Body of pancreas (tissue), 4 donors: ENCODE results near the gene TSFM. TPM values are rescaled to one million over a fixed set of nuclear protein-coding genes. Genes with fewer than 3 reads are reported as not detected.

Experiments used
- ATAC-seq: fragments of 150-250 bp; one replicate; pipeline ENCODE4 v1.9.1; 2016
- DNase-seq, 4 donors: peaks; one replicate each; pipeline ENCODE4 v3.0.0-alpha.2; 2019
- H3K27ac ChIP-seq, 4 donors: fragments of 200-600 bp; sonication (generic); 1 replicate in 3 of 4; 2 replicates in 1 of 4; pipeline versions ENCODE4 v1.5.1 to v1.6.1; 2016 to 2019; ENCODE audit warnings: mild to moderate bottlenecking in 1 of 4, mixed read lengths in 1 of 4, moderate library complexity in 1 of 4
- H3K27me3 ChIP-seq, 2 donors: fragments of 200-600 bp; sonication (generic); one replicate each; pipeline ENCODE4 v1.6.0; 2016; ENCODE audit warnings: mild to moderate bottlenecking in 1 of 2
- H3K36me3 ChIP-seq, 2 donors: fragments of 200-600 bp; sonication (generic); replicated peaks in 1 of 2; 2 replicates each; pipeline ENCODE4 v1.5.1; 2016; ENCODE audit warnings: low read depth in 2 of 2; ENCODE audit not compliant: insufficient read depth in 1 of 2
- H3K4me1 ChIP-seq: fragments of 200-600 bp; sonication (generic); one replicate; pipeline ENCODE4 v1.6.0; 2016
- H3K4me3 ChIP-seq, 2 donors: fragments of 200-600 bp; sonication (generic); 1 replicate in 1 of 2; 2 replicates in 1 of 2; pipeline ENCODE4 v1.5.1; 2016 to 2019
- H3K9me3 ChIP-seq, 3 donors: fragments of 200-600 bp; sonication (generic); 1 replicate in 2 of 3; 2 replicates in 1 of 3; pipeline ENCODE4 v1.5.1; 2016
- POLR2A ChIP-seq, 3 donors: fragments of 450-650 bp; IDR thresholded peaks; one replicate each; pipeline ENCODE4 v1.6.1; 2016; ENCODE audit warnings: antibody characterized with exemption in 3 of 3, mild to moderate bottlenecking in 2 of 3
- WGBS, 2 donors: methylation state at CpG; one replicate each; pipeline ENCODE4 v1.1.5; 2017; 5-methylcytosine and 5-hydroxymethylcytosine counted together
- intact Hi-C: fragments of 100-400 bp; cut with DNase I; formaldehyde crosslinking; loops from one replicate; pipeline ENCODE4 v1.15.1; 2023
- total RNA-seq, 2 donors: library from RNA; depleted of rRNA; stranded (reverse); fragments of >200 nt; gene quantifications; one replicate each; pipeline ENCODE4 v1.1.0, GENCODE V29; 2016
- TF ChIP-seq, protein P1 (sequence below), 7 experiments: fragments of 450-650 bp in 4 of 7; fragments of 200-600 bp in 3 of 7; sonication (generic) in 3 of 7; IDR thresholded peaks; one replicate each; pipeline ENCODE4 v1.5.1; 2016 to 2019; ENCODE audit warnings: antibody characterized with exemption in 7 of 7

TSFM gene
- total RNA-seq, 2 donors from 2014 or later, result 9.2 to 18.4 TPM

DNA sequence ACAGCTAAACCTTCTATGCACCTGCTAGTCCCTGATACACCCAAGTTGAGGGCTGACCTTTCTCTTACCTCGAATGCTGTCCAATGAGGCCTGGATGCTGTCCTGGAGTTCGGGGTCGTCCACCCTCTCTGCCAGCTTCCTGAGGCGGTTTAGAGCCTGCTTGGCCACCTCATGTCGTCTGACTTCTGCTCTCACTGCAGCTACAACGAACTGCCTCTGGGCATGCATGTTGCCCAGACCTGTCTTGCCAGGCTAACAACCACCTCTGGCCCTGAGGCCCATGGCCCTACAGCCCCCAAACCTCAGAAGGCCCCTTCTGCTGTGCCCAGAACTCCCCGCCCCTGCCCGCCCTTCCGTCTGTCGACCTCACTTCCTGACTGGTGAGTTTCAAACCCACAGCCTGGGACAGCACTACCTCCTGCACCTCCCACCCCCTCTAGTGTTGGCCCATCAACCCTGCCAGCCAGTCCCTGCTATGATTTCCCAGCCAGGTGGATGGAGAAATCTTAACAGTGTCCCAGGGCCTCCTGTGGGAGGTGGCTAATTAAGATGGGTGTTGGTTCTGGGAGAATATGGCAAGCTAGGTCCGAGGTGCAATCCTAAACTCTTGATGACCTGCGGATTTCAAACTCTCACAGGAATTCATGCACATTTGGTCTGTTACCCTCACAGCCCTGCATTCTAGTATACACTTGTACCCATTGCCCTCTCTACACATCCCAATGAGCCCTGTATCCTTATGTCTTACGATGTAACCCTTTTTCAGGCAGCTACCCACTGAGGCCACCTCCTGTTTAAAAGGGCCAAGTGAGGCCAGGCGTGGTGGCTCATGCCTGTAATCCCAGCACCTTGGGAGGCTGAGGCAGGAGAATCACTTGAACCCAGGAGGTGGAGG, 40.5 kb upstream of the TSFM start:
- Histone ChIP-seq H3K27me3 (peaks cover 11 to 27% of the 10 kb centered on the region in 2 donors), H3K4me3 (no peak overlapping the region), H3K4me1 (peaks cover 35% of the 10 kb centered on the region), H3K9me3 (no peaks in the 10 kb centered on the region), H3K27ac (no peak overlapping the region), H3K36me3 (peaks cover 0 to 2% of the 10 kb centered on the region in 2 donors)
- TF ChIP-seq POLR2A (IDR thresholded peaks at IDR 0.05), result no peak
- TF ChIP-seq, protein P1, sequence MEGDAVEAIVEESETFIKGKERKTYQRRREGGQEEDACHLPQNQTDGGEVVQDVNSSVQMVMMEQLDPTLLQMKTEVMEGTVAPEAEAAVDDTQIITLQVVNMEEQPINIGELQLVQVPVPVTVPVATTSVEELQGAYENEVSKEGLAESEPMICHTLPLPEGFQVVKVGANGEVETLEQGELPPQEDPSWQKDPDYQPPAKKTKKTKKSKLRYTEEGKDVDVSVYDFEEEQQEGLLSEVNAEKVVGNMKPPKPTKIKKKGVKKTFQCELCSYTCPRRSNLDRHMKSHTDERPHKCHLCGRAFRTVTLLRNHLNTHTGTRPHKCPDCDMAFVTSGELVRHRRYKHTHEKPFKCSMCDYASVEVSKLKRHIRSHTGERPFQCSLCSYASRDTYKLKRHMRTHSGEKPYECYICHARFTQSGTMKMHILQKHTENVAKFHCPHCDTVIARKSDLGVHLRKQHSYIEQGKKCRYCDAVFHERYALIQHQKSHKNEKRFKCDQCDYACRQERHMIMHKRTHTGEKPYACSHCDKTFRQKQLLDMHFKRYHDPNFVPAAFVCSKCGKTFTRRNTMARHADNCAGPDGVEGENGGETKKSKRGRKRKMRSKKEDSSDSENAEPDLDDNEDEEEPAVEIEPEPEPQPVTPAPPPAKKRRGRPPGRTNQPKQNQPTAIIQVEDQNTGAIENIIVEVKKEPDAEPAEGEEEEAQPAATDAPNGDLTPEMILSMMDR (IDR thresholded peaks at IDR 0.05), result no peak
- intact Hi-C loops, result no loop called here
- WGBS, 2 donors, result 47 to 56% methylated on average over 13 to 14 of the region's 14 CpGs
- peak in 1 of 4 donors; percentile 43 for DNase-seq
- ATAC-seq, result no peak

DNA sequence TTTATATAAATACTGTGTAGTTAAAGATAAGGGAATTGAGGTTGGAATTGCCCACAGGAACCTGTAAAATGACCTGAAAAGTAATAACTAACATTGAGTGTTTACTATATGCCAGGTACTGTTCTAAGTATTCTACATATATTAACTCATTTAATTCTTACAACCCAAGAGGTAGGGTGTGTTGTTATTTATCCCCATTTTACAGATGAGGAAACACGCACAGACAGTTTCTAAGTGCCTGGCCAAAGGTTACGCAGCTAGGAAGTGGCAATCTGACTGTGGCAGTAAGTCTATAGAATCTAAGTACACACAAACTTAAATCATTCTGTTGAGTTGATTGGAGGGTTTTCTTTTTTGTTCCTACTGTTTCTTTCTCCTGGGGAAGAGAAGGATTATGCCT, 38.8 kb upstream of the TSFM start:
- peak overlapping the region in 1 of 4 donors; percentile 91 for H3K27ac ChIP-seq
- no peak overlapping the region for H3K4me3 ChIP-seq

DNA sequence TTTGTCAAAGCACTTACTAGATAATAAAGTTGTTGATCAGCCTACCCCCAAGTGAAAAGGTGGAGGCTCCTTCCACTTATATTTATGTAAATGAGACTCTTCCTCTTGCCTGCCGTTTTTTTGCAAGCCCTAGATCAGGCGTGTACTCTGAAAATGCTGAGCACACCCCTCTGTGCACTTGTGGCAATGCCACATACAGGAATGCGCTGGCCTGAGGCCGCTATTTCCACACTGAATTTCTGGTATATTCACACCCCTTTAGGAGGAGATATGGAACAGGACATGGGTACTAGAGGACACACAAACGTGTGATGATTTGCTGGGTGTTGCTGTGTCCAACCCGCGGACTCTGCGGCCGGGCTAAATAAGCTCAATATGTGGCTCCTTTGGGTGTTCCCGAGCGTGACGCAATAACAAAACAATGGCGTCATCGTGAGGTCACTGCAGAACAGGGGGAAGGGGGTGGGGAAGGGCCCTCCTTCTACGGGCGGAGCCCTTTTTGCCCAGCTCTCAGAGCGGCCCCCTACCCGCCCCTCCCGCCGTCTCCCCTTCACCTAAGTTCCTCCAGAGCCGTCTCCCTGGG, 38.3 kb upstream of the TSFM start:
- peaks cover 0 to 6% of the 10 kb centered on the region in 2 donors for H3K36me3 ChIP-seq
- DNase-seq, result peak; percentile 74 to 82 (median 78)
- peak overlapping the region; percentile 78 to 96 (median 93) for H3K27ac ChIP-seq
- TF ChIP-seq, protein P1 (IDR thresholded peaks at IDR 0.05), result no peak
- TF ChIP-seq POLR2A (IDR thresholded peaks at IDR 0.05), result no peak
- peaks cover 0 to 5% of the 10 kb centered on the region in 2 donors for H3K27me3 ChIP-seq
- ATAC-seq, result peak; percentile 75
- no peaks in the 10 kb centered on the region for H3K9me3 ChIP-seq
- H3K4me3 ChIP-seq, result peak overlapping the region; percentile 58 to 79
- peaks cover 18% of the 10 kb centered on the region for H3K4me1 ChIP-seq
- WGBS, 2 donors, result 5 to 17% methylated on average over 2 to 21 of the region's 21 CpGs
- intact Hi-C loops, result no loop called here

More for the DNA sequence above, 38.8 kb upstream of the TSFM start:
- Histone ChIP-seq H3K4me1 (peaks cover 18% of the 10 kb centered on the region), H3K9me3 (no peaks in the 10 kb centered on the region), H3K36me3 (peaks cover 0 to 6% of the 10 kb centered on the region in 2 donors), H3K27me3 (peaks cover 0 to 10% of the 10 kb centered on the region in 2 donors)
- TF ChIP-seq POLR2A (IDR thresholded peaks at IDR 0.05), result no peak
- TF ChIP-seq, protein P1 (IDR thresholded peaks at IDR 0.05), result no peak
- 79 to 84% methylated on average over 2 of the region's 2 CpGs for WGBS, 2 donors
- intact Hi-C loops, result no loop called here
- ATAC-seq, result no peak
- DNase-seq, result no peak

DNA sequence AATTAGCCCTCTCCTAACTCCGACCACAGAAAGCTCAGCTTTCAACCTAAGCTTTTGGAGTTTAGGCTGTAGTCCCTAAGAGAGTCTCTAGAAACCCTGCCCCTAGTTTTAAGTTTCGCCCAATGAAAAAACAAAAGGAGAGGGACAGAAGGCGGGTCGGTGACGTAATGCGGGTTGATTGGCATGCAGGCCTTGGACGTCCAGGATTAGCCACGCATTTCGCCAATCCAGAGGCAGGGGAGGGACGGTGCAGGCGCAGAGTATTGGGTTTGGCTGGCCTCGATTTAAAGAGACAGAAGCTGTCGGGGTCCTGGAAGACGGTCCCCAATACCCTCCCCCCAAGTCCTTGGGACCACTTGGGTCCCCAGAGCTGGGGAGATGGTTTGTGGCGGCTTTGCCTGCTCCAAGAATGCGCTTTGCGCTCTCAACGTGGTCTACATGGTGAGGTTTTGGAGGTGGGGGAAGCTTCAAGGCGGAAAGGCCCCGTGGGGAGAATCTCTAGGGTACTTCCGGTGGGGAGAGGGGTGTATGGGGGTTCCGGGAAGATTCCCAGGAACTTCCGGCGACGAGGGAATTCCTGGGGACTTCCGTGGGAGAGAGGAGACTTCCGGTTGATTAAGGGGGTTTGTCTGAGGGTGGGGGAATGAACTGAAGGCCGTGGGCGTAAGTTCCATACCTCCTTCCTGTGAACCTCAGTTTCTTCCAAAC, 37.7 kb upstream of the TSFM start, which contains the start of gene TSPAN31:
TSS of gene TSPAN31 (plus strand) at position 263 of the 708 bp plus-strand sequence. CDS start at position 379, 116 bp downstream.
- H3K27ac ChIP-seq, result peak within 1 kb of the TSS; percentile 91 to 96 (median 94)
- H3K4me1 ChIP-seq, result peaks cover 18% of the 10 kb centered on the region
- intact Hi-C loops, result no loop called here
- peaks cover 0 to 6% of the 10 kb centered on the region in 2 donors for H3K36me3 ChIP-seq
- ATAC-seq (peak; percentile 97), DNase-seq (peak; percentile 98 to 99 (median 98))
- no peaks in the 10 kb centered on the region for H3K9me3 ChIP-seq
- peak; percentile 44 to 72 (median 67) for TF ChIP-seq POLR2A (IDR thresholded peaks at IDR 0.05)
- TF ChIP-seq, protein P1 (IDR thresholded peaks at IDR 0.05), result peak in 3 of 7 experiments; percentile 24 to 35 (median 29)
- peaks cover 0 to 4% of the 10 kb centered on the region in 2 donors for H3K27me3 ChIP-seq
- peak within 1 kb of the TSS; percentile 79 to 81 for H3K4me3 ChIP-seq
- 1% methylated on average over 24 to 29 of the region's 29 CpGs for WGBS, 2 donors
